HS-5 (cell line): ENCODE results near the gene MPDU1.

Experiments used
- DNase-seq: peaks from one replicate; pipeline ENCODE4 v3.0.0-alpha.2; 2012; ENCODE audit warnings: low read depth

The MPDU1 gene

DNA sequence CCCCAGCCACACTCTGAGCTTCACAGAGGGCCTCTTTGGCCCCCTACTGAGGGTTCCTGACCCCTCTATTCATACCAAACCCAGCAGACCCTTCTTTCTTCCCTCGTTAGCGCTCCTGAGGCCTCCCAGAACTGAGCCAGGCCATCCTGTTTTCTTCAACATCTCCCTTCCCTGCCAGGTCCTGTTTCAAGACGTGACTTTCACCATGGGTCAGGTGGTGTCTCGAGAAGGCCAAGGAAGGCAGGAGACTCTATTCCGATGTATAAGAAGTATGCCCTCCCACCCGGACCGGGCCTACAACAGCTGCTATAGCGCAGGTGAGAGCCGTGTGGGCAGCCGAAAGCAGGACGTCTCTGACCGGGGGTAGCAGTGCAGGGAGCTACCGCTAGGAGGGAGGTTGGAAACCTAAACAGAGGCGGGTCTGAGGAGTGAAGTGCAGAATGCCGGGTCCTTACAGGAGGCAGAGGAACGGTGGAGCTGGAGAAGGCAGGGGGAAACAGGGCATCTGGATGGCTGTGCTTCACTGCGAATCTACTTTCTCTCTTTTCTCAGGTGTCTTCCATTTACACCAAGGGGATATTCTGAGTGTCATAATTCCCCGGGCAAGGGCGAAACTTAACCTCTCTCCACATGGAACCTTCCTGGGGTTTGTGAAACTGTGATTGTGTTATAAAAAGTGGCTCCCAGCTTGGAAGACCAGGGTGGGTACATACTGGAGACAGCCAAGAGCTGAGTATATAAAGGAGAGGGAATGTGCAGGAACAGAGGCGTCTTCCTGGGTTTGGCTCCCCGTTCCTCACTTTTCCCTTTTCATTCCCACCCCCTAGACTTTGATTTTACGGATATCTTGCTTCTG, 23.3 kb upstream of the MPDU1 start:
- DNase-seq = no peak

DNA sequence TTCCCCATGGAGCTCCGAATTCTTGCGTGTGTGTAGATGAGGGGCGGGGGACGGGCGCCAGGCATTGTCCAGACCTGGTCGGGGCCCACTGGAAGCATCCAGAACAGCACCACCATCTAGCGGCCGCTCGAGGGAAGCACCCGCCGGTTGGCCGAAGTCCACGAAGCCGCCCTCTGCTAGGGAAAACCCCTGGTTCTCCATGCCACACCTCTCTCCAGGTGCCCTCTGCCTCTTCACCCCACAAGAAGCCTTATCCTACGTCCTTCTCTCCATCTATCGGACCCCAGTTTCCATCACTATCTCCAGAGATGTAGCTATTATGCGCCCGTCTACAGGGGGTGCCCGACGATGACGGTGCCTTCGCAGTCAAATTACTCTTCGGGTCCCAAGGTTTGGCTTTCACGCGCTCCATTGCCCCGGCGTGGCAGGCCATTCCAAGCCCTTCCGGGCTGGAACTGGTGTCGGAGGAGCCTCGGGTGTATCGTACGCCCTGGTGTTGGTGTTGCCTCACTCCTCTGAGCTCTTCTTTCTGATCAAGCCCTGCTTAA, 22.6 kb upstream of the MPDU1 start:
- DNase-seq = peak; percentile 43

DNA sequence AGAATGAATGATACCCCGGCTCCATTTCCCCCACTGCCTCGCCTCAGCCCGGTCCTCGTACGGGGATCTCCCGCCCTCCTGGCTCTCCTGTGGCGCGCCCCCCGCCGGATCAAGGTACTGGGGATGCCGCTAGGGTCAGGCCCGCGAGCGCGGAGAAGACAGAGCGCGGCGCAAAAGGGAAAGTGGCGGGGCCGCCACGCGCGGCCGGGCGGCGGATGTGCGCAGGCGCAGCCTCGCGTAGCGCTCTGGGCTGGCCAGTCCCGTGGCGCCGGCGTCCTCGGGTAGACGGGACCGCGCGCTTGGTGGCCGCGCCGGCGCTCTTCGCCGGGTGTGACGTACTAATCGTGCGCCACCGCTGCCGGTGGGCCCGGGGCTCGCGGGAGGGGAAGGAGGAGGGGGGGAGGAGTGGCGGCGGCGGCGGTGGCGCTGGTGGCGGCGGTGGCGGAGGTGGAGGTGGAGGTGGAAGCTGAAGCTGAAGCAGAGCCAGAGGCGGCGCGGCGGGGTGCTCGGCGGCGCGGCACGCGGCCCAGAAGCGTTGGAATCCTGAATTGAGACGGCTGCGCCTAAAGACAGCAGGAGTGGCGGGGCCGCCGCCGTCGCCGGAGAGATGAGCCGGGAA, 22.0 kb upstream of the MPDU1 start, which contains the start of gene SENP3:
TSS of gene SENP3 (plus strand) at position 331 of the 619 bp plus-strand sequence. CDS start 1,158 bp downstream, outside the sequence.
- DNase-seq = peak; percentile 47

DNA sequence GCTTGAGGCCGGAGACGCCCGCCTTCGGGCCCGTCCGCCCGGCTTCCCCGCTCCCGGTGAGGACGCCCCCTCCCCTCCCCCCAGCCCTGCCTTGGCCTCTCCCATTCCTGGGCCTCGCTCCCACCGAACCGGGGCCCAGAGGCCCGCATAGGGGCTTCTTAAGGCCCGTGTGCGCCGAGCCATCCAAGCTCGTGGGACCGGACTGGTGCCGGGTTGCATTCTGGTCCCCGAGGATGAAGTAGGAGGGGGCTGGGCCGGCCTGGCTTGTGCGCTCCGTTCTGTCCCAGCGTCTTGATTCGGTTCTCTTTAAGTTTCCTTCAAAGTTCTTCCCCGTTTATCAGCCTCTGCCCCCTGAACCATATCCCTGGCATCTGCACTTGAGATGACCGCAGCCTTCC, 21.4 kb upstream of the MPDU1 start:
- DNase-seq = no peak

DNA sequence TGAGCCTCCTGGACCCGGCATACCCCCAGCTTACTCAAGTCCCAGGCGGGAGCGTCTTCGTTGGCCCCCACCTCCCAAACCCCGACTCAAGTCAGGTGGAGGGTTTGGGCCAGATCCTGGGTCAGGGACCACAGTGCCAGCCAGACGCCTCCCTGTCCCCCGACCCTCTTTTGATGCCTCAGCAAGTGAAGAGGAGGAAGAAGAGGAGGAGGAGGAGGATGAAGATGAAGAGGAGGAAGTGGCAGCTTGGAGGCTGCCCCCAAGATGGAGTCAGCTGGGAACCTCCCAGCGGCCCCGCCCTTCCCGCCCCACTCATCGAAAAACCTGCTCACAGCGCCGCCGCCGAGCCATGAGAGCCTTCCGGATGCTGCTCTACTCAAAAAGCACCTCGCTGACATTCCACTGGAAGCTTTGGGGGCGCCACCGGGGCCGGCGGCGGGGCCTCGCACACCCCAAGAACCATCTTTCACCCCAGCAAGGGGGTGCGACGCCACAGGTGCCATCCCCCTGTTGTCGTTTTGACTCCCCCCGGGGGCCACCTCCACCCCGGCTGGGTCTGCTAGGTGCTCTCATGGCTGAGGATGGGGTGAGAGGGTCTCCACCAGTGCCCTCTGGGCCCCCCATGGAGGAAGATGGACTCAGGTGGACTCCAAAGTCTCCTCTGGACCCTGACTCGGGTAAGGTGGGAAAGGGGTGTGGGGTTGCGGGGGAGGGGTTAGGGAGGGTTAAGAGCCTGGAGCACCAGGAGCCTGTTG, 20.4 kb upstream of the MPDU1 start:
- no peak for DNase-seq

DNA sequence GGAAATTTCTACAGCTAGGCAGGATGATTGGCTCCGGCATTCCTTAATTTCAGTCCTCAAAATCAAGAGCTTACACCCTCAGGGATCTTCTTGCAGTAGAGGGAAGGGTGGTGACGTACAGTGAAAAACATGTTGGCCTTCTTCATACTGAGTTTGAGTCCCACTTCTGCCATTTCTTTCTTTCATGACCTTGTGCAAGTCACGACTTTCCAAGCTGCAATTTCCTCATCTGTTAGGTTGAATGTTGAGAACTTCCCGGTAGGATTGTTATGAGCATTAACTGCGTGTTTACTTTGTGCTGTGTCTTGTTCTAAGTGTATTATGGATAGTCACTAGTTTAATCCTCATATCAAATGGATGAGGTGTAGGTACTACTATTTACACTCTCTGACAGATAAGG, 14.1 kb upstream of the MPDU1 start:
- DNase-seq = no peak

DNA sequence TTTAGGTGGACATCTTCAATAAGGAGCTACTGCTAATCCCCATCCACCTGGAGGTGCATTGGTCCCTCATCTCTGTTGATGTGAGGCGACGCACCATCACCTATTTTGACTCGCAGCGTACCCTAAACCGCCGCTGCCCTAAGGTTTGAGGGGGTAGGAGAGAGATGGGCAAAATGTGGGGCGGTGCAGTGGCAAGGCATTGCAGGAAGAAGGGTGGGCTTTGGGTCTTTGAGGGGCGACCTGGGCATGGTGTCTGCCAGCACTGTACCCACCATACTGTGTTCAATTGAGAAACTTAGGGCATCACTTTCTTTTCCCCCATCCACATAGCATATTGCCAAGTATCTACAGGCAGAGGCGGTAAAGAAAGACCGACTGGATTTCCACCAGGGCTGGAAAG, 13.3 kb upstream of the MPDU1 start:
- no peak for DNase-seq

DNA sequence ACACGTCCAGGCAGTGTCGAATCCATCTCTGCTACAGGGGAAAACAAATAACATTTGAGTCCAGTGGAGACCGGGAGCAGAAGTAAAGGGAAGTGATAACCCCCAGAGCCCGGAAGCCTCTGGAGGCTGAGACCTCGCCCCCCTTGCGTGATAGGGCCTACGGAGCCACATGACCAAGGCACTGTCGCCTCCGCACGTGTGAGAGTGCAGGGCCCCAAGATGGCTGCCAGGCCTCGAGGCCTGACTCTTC, 11.4 kb upstream of the MPDU1 start:
- no peak for DNase-seq

DNA sequence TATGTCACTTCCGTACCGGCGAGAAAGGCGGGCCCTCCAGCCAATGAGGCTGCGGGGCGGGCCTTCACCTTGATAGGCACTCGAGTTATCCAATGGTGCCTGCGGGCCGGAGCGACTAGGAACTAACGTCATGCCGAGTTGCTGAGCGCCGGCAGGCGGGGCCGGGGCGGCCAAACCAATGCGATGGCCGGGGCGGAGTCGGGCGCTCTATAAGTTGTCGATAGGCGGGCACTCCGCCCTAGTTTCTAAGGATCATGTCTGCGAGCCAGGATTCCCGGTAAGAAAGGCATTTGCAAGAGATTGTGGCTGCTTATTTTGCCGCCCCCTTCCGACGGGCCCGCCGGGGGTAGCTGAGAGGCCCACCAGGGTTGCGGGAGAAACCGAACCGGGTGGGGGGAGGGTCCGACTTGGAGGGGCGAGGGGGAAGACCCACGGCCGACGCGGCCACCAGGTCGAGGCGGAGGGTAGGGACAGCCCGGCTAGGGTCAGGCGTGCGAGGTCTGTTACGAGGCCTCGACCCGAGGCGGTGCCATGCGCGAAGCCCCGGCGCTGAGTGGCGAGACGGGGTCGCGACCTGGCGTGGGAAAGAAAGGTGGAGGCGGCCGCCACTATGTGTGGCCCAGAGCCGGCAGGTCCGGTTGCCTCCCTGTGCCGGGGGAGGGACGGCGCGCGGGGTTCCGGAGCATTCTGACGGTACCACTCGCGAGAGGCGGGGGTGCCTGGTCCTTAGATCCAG, 10.9 kb upstream of the MPDU1 start:
- peak; percentile 96 for DNase-seq

DNA sequence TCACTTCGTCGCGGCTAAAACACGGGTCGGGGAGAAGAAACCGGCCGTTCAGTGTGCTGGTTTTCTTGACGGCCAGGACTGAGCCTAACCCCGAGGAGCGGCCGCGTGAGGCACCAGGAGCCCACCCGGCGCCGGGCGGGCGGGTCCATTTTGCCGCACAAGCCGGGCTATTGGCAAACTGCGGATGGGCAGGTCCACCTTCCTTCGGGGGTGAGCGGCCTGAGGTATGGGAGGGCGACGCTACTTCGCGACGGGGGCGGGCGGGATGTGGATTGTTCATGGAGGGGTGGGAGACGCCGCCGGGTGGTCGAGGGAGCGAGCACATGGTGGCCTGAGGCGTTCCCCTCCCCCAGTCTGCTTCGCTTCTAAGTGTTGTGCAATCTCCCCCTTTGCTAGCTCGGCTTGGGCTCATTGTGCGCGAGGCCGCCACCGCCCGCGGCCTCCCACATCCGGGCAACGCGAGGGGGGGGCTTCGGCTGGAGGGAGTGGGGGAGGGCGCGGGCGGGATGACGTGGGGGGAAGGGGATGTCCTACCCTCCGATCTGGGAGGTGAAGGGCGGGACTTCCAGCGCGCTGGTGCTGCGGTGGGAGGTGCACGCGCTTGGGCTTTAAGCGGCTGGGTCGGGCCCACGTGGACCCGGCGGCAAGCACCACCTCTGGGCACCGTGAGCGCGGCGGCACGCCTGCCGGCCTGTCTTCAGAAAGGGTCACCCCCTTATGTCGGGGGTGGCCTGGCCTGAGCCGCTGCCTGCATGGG, 10.2 kb upstream of the MPDU1 start:
- peak; percentile 67 for DNase-seq

DNA sequence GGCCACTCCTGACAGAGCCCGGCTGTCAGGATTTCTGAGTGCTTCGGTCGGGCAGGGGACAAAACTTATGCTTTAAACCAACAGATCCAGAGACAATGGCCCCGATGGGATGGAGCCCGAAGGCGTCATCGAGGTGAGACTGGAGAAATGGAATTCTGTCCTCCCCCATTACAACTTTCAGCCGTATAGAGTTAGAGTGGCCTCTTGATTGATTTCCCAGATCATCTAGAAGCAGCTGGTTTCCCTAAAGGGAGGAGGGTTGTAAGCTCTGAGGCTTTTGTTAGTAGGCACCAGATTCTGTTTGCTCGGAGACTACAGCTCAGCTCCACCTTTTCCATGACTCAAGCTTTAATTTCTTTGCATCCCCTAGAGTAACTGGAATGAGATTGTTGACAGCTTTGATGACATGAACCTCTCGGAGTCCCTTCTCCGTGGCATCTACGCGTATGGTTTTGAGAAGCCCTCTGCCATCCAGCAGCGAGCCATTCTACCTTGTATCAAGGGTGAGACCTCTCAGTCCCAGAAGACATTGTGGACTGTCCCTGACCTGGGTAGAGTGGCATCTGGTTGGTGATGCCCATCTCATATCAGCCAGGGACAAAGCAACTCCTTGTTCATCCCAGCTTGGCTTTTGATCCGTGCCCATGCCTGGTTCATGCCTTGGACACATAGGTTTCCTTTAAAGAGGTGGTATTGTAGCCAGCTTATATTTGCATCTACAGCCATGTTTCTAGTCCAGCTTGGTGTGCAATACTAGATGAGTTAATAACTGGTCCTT, 9.3 kb upstream of the MPDU1 start:
- DNase-seq = no peak

DNA sequence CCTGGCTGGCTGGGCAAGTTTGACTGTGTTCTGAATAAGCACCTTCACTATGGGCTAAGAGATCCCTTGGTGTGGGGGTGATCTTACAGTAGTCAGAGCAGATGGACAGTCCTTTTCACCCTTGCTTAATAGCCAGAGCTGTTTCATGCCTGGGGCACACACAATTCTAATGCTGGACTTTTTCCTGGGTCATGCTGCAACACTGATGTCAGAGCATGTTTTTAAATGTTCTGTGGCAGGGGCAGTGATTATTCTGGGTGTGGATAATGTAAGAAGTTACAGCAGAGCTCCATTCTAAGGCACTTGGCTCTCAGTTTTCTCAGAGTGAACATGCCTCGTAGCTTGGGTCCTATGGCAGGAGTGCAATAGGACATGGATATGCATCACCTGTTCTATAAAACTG, 8.2 kb upstream of the MPDU1 start:
- no peak for DNase-seq

DNA sequence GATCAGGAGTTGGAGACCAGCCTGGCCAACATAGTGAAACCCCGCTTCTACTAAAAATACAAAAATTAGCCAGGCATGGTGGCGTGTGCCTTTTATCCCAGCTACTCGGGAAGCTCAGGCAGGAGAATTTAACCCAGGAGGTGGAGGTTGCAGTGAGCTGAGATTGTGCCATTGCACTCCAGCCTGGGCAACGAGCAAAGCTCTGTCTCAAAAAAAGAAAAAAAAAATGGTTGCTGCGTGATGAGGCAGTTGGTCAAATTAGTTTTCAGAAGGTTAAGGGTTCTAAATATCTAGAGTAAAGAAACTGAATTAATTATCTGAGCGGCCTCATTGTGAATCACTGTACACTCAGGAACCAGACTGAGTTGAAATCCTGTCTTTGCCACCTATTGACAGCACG, 7.7 kb upstream of the MPDU1 start:
- no peak for DNase-seq

DNA sequence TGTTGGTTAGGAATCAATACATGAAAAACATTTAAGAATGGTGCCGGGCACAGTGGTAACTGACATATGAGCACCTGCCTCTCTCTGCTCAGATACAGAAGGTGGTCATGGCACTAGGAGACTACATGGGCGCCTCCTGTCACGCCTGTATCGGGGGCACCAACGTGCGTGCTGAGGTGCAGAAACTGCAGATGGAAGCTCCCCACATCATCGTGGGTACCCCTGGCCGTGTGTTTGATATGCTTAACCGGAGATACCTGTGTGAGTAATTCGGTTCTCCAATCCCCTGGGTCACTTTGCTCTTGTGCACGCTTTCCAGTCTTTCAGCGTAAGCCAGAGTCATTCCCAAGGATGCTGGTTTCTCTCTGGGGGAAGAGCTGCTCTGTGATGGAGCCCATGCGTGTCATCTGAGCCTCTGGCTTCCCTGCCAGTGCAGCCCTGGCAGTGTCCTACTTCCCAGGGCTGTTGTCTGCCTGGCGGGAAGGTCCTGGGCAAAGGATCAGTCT, 7.2 kb upstream of the MPDU1 start:
- no peak for DNase-seq

DNA sequence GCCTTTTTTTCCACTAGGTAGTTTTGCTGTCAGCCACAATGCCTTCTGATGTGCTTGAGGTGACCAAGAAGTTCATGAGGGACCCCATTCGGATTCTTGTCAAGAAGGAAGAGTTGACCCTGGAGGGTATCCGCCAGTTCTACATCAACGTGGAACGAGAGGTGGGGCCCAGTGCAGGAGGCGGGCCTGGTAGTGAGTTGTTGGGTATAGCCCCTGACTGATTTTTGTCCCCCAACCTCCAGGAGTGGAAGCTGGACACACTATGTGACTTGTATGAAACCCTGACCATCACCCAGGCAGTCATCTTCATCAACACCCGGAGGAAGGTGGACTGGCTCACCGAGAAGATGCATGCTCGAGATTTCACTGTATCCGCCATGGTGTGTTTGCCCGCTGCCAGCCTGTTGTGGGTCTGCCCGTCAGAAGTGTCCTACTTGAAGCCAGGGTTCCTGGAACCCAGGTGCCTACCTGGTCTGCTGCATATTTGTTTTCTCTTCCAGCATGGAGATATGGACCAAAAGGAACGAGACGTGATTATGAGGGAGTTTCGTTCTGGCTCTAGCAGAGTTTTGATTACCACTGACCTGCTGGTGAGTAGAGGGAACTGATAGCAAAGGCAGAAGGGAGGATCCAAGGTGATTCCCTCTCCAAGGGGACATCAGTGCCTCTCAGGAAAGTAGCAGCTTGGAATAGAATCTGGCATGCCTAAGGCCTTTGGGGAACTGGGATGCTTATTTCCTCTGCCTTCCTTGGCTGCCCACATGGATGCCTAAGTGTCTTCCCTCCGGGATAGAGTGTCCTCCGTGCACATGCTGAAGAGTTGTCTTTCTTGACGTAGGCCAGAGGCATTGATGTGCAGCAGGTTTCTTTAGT, 6.1 kb upstream of the MPDU1 start:
- DNase-seq = no peak

DNA sequence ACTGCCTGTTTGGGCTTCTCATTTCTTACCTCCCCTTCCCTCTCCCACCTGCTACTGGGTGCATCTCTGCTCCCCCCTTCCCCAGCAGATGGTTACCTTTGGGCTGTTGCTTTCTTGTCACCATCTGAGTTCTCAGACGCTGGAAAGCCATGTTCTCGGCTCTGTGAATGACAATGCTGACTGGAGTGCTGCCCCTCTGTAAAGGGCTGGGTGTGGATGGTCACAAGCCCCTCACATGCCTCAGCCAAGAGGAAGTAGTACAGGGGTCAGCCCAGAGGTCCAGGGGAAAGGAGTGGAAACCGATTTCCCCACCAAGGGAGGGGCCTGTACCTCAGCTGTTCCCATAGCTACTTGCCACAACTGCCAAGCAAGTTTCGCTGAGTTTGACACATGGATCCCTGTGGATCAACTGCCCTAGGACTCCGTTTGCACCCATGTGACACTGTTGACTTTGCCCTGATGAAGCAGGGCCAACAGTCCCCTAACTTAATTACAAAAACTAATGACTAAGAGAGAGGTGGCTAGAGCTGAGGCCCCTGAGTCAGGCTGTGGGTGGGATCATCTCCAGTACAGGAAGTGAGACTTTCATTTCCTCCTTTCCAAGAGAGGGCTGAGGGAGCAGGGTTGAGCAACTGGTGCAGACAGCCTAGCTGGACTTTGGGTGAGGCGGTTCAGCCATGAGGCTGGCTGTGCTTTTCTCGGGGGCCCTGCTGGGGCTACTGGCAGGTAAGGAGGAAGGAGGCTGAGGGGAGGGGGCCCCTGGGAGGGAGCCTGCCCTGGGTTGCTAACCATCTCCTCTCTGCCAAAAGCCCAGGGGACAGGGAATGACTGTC, 4.4 kb upstream of the MPDU1 start, which contains the start of gene CD68:
TSS of gene CD68 (plus strand) at position 638 of the 833 bp plus-strand sequence. CDS start at position 678, 40 bp downstream.
- peak; percentile 96 for DNase-seq

DNA sequence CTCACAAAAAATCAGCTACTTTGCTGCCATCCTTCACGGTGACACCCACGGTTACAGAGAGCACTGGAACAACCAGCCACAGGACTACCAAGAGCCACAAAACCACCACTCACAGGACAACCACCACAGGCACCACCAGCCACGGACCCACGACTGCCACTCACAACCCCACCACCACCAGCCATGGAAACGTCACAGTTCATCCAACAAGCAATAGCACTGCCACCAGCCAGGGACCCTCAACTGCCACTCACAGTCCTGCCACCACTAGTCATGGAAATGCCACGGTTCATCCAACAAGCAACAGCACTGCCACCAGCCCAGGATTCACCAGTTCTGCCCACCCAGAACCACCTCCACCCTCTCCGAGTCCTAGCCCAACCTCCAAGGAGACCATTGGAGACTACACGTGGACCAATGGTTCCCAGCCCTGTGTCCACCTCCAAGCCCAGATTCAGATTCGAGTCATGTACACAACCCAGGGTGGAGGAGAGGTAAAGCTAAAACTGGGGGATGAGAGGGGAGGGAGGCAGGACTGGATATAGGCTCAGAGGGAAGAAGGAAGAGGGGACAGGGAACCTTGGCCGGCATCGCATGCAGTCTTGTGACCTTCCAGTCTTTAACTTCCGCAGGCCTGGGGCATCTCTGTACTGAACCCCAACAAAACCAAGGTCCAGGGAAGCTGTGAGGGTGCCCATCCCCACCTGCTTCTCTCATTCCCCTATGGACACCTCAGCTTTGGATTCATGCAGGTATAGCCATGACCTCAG, 3.6 kb upstream of the MPDU1 start:
- no peak for DNase-seq
